GM12874 (cell line): ENCODE results near the gene AMH.

ENCODE experiments used
- TF ChIP-seq, protein P1 (sequence below): IDR thresholded peaks from 2 replicates; pipeline ENCODE4 v1.5.1; 2011; ENCODE audit warnings: low read depth, mild to moderate bottlenecking, control low read depth, low read length, moderate library complexity; ENCODE audit not compliant: insufficient read depth

Gene AMH

DNA sequence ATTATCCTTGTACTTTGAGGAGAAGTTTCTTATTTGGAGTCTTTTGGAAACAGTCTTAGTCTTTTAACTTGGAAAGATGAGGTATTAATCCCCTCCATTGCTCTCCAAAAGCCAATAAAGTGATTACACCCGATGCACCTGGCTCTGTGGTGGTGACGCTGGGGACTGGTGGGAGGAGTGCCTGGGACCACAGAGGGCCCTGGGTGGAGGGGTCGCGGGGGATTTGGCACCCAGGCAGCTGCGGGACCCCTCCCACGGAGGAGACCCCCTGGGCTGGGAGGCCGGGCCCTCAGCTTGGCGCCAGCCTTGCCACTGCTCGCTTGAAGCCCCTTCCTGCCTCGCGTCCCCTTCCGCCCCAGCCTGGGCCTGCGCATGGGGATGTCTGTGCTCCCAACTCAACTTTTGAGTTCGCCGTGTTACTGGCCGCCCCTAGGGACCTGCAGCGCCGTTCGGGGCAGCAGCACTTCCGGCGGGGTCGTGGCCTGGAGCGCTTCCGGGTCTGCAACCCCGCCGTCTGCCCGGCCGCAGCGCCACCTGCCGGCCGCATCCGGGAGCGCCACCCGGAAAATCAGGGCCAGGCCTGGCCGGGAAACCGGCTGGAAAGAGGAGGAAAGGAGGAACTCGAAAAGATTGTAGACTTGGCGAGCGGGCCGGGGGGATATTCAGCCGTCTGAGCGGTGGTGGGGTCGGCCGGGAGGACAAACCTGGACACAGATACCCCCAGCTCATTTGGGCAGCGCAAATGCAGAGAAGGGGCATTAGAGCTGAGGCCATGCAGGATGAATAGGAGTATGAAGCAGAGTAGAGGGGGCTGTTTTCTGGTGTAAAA, 24.4 kb downstream of the AMH start:
- TF ChIP-seq, protein P1, sequence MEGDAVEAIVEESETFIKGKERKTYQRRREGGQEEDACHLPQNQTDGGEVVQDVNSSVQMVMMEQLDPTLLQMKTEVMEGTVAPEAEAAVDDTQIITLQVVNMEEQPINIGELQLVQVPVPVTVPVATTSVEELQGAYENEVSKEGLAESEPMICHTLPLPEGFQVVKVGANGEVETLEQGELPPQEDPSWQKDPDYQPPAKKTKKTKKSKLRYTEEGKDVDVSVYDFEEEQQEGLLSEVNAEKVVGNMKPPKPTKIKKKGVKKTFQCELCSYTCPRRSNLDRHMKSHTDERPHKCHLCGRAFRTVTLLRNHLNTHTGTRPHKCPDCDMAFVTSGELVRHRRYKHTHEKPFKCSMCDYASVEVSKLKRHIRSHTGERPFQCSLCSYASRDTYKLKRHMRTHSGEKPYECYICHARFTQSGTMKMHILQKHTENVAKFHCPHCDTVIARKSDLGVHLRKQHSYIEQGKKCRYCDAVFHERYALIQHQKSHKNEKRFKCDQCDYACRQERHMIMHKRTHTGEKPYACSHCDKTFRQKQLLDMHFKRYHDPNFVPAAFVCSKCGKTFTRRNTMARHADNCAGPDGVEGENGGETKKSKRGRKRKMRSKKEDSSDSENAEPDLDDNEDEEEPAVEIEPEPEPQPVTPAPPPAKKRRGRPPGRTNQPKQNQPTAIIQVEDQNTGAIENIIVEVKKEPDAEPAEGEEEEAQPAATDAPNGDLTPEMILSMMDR: peak; percentile 96

DNA sequence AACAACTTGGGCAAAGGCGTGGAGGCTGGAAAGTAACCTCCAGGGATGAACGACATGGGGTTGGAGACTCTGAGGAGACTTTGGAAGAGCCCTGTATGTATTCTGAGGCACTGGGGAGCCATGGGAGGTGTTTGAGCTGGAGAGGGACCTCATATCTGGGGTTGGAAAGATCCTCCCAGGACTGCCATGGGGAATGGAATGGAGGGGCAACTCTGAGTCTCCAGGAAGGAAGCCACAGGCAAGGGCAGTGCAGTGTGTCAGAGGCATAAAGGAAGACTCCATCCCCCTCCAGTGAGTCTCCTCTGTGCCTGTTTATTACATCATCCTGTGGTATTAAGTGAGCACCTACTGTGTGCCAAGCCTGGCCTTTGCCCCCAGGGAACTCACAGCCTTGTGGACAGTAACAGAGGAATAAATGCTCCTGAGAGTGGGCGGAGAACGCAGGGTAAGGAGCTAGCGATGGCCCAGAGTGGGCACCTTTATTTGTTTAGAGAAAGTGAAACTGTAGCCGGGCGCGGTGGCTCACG, 25.1 kb downstream of the AMH start:
- TF ChIP-seq, protein P1: no peak

DNA sequence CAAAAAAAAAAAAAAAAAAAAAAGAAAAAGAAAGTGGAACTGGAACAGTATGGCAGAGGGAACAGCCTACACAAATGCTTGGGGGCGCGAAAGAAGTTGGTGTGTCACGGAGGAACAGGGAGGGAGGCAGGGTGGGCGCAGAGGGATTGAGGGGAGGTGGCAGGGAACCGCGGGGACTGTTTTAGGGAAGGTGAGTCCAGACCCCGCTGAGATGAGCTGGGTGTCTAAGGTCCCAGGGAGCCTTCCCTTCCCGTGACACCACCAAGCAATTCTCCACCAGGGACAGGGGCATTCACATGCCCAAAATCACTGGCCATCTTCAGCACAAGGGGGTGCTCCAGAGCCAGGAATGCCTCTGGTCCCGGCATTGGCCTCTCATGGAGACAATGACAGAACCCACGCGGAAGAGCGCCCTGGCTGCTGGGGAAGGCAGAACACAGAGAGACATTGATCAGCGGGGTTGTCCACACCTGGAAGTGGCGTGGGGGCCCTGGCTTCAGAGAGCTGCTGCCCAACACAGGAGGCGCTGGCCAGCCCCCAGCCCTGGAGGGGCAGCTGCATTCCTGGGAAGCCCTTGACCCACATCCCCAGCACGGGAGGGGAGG, 25.9 kb downstream of the AMH start:
- TF ChIP-seq, protein P1: peak; percentile 55

DNA sequence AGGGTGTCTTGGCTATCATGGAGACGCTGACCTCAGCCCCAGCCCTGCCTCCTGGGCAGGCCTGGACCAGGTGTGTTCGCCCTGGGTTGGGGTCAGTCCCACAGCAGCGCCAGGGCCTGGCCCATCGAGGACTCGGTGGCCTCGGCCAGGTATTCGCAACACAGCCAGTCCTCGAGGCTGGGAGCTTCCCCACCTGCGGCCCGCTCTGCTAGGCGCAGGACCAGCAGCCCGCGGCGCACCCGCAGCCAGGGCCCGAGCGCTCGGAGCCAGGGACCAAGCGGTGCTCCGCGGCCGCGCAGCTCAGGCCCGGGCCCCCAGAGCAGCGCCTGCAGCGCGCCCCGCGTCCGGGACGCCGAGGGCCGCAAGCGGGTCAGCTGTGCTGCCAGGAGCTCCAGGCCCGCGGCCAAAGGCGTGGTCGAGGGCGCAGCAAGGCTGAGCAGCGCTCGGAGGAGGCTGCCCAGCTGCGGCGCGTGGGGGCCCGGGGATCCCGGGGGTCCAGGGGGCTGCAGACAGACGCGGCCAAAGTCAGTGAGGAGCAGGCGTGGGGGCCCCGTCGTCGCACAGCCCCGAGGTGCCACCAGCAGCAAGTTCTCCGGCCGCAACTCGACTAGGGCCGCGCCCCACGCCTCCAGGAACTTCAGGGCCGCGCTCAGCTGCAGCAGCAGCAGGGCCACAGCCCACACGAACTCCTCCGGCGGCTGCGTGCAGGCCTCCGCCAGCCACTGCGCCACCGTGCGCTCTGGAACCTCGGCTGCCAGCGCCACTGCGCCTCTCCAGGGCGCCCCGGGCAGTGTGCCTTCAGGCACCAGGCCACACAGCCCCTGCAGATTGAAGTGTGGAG, 26.7 kb downstream of the AMH start:
- TF ChIP-seq, protein P1: no peak

GRCh38 chr19:2276429-2276986, 27.4 kb downstream of the AMH start:
- TF ChIP-seq, protein P1: no peak

- TF ChIP-seq, protein P1: no peak
These were observed 28.0 kb downstream of the AMH start for GRCh38 chr19:2277138-2277537.
